ENCODE results near the gene UQCC2.

GRCh38 chr6:33705955-33706725, 5.4 kb downstream of the UQCC2 start:
- TF ChIP-seq POLR2A (IDR thresholded peaks at IDR 0.05; ENCODE audit: low read depth, low read length), result no peak
- no peak for TF ChIP-seq POLR2AphosphoS5 (IDR thresholded peaks at IDR 0.05; ENCODE audit: low read depth, low read length)
- TF ChIP-seq TAF1 (IDR thresholded peaks at IDR 0.05; ENCODE audit: borderline replicate concordance, low read depth, low read length), result no peak
